H1 (cell line): ENCODE measurements around the gene ACTR2.

Experiments used
- CHD2 ChIP-seq: IDR thresholded peaks from 2 replicates; pipeline ENCODE4 v1.6.1; 2012; ENCODE audit warnings: low read length, improper control_type of control experiment
- EP300 ChIP-seq, 2 experiments: IDR thresholded peaks; 1 replicate in 1 of 2; 2 replicates in 1 of 2; pipeline ENCODE4 v1.6.1; 2011 to 2012; ENCODE audit warnings: low read depth in 2 of 2, low read length in 2 of 2, mild to moderate bottlenecking in 2 of 2, borderline replicate concordance in 1 of 2, inconsistent platforms in 1 of 2, moderate library complexity in 1 of 2
- EZH2 ChIP-seq: fragments of 200-600 bp; sonication (generic); IDR thresholded peaks from 2 replicates; pipeline ENCODE4 v1.7.1; 2012; ENCODE audit warnings: low read depth, mild to moderate bottlenecking, moderate library complexity, low read length, inconsistent platforms; ENCODE audit not compliant: severe bottlenecking
- RAD21 ChIP-seq, 2 experiments: IDR thresholded peaks in 1 of 2; conservative IDR thresholded peaks in 1 of 2; 2 replicates each; pipeline ENCODE4 v1.6.1; 2011; ENCODE audit warnings: low read depth in 2 of 2, low read length in 2 of 2, improper control_type of control experiment in 1 of 2, inconsistent platforms in 1 of 2, mild to moderate bottlenecking in 1 of 2, moderate library complexity in 1 of 2
- TAF1 ChIP-seq: IDR thresholded peaks from 2 replicates; pipeline ENCODE4 v1.6.1; 2011; ENCODE audit warnings: mild to moderate bottlenecking, low read depth, low read length
- ZNF274 ChIP-seq: IDR thresholded peaks from 2 replicates; pipeline ENCODE4 v1.7.0; 2012; ENCODE audit warnings: low read length, borderline replicate concordance; ENCODE audit errors: extremely low read depth
- TF ChIP-seq, protein P1 (sequence below): IDR thresholded peaks from 2 replicates; pipeline ENCODE4 v1.6.1; 2012; ENCODE audit warnings: inconsistent platforms
- TF ChIP-seq, protein P2 (sequence below): IDR thresholded peaks from 2 replicates; pipeline ENCODE4 v1.6.1; 2011; ENCODE audit warnings: low read depth, mild to moderate bottlenecking, low read length; ENCODE audit not compliant: insufficient read depth
- TF ChIP-seq, protein P3 (sequence below), 3 experiments: IDR thresholded peaks; 1 replicate in 2 of 3; 2 replicates in 1 of 3; pipeline versions ENCODE4 v1.5.1 to v1.6.1; 2011; ENCODE audit warnings: low read length in 3 of 3, mild to moderate bottlenecking in 3 of 3, inconsistent platforms in 2 of 3, low read depth in 1 of 3, moderate library complexity in 1 of 3; ENCODE audit not compliant: insufficient read depth in 1 of 3; ENCODE audit errors: control extremely low read depth in 1 of 3

DNA sequence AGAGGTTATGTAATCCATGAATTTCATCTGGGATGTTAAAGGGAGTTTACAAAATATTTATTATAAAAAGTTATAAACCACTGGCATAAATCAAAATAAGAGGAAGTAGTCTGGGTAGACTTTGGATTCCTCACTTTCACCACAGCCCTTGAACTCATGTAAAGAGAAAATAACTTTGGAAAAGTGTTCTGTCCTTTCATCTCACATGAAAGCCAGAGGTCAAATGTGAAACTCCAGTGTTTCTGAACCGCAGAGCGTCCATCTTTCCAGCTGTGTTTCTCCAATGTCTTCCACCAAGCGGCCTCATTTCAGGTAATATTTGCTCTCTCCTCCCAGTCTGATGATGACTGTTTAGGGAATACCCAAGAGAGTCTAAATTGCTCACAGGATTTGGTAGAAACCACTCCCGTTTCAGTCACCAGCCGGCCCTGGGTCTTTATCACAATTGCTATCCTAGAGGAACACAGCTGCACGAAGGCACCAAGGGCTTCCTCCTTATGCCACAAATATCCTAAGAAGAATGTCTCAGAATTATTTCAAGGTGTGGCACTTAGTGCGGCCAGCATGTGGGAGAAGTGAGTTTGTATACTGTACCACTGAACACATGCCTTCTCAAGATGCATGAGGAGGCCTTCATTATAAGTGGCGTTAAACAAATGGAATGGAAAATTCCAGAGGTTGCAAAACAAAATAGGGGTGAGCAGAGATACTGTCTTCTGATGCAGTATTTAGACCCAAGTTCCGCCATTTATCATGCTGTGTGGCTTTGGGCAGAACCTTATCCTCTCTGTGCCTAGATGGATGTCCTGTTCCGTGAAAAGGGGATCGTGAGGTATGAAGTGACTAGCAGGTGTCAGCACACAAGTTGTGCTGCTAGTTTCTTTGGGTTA, 63.8 kb downstream of the ACTR2 start:
- no peak for TF ChIP-seq CHD2
- TF ChIP-seq EP300 (IDR thresholded peaks at IDR 0.05; ENCODE audit: borderline replicate concordance in 1 of 2, low read depth in 2 of 2, low read length in 2 of 2) = no peak
- TF ChIP-seq, protein P1, sequence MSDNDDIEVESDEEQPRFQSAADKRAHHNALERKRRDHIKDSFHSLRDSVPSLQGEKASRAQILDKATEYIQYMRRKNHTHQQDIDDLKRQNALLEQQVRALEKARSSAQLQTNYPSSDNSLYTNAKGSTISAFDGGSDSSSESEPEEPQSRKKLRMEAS = no peak
- TF ChIP-seq, protein P2, sequence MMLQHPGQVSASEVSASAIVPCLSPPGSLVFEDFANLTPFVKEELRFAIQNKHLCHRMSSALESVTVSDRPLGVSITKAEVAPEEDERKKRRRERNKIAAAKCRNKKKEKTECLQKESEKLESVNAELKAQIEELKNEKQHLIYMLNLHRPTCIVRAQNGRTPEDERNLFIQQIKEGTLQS = no peak
- TF ChIP-seq, protein P3, sequence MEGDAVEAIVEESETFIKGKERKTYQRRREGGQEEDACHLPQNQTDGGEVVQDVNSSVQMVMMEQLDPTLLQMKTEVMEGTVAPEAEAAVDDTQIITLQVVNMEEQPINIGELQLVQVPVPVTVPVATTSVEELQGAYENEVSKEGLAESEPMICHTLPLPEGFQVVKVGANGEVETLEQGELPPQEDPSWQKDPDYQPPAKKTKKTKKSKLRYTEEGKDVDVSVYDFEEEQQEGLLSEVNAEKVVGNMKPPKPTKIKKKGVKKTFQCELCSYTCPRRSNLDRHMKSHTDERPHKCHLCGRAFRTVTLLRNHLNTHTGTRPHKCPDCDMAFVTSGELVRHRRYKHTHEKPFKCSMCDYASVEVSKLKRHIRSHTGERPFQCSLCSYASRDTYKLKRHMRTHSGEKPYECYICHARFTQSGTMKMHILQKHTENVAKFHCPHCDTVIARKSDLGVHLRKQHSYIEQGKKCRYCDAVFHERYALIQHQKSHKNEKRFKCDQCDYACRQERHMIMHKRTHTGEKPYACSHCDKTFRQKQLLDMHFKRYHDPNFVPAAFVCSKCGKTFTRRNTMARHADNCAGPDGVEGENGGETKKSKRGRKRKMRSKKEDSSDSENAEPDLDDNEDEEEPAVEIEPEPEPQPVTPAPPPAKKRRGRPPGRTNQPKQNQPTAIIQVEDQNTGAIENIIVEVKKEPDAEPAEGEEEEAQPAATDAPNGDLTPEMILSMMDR (IDR thresholded peaks at IDR 0.05; ENCODE audit: control extremely low read depth in 1 of 3, insufficient read depth in 1 of 3, low read depth in 1 of 3, low read length in 3 of 3) = no peak
- TF ChIP-seq TAF1 = no peak
- TF ChIP-seq RAD21 (IDR thresholded peaks at IDR 0.05 in 1 of 2, conservative IDR thresholded peaks at IDR 0.05 in 1 of 2; ENCODE audit: low read depth in 2 of 2, low read length in 2 of 2) = no peak
- no peak for TF ChIP-seq EZH2
- TF ChIP-seq ZNF274 = no peak
